Activated gamma-delta T cell treated with anti-CD3 and anti-CD28 coated beads, Interleukin-2, amount 50 U/mL, for 16 hours (primary cell): Measurements from ENCODE around the gene CT45A1.
"Not testable (repeated sequence)": the region's sequence is repeated elsewhere in the genome, so short reads cannot be mapped to it uniquely, and the experiment has no call there.

Experiments used
- DNase-seq: peaks from one replicate; pipeline ENCODE4 v3.0.0-alpha.2; 2020; ENCODE audit warnings: low read depth

The CT45A1 gene

GRCh38 chrX:135713183-135713689 is at the start of gene CT45A1:
Gene CT45A1 (plus strand): TSS chrX:135713639. CDS start chrX:135718941, 5,302 bp downstream.
- DNase-seq, result not testable (repeated sequence)

GRCh38 chrX:135672979-135673378 is 40.5 kb upstream of the CT45A1 start:
- not testable (repeated sequence) for DNase-seq

- DNase-seq, result no peak
Measured at GRCh38 chrX:135688137-135688536, 25.3 kb upstream of the CT45A1 start.

GRCh38 chrX:135695471-135695870 is 18.0 kb upstream of the CT45A1 start:
- DNase-seq, result no peak

- DNase-seq, result no peak
Measured at GRCh38 chrX:135697601-135698000, 15.8 kb upstream of the CT45A1 start.

GRCh38 chrX:135698924-135699323 is 14.5 kb upstream of the CT45A1 start:
- no peak for DNase-seq

- no peak for DNase-seq
Measured at GRCh38 chrX:135707880-135708279, 5.6 kb upstream of the CT45A1 start.

GRCh38 chrX:135713795-135714194 is 356 bp downstream of the CT45A1 start:
- no peak for DNase-seq

- DNase-seq, result not testable (repeated sequence)
Measured at GRCh38 chrX:135734666-135735065, 21.2 kb downstream of the CT45A1 start.

- DNase-seq, result no peak
Measured at GRCh38 chrX:135737366-135738071, 24.1 kb downstream of the CT45A1 start.

- DNase-seq, result no peak
Measured at GRCh38 chrX:135740681-135741149, 27.3 kb downstream of the CT45A1 start.

GRCh38 chrX:135741192-135741715 is 27.8 kb downstream of the CT45A1 start:
- DNase-seq, result no peak

GRCh38 chrX:135744739-135745138 is 31.3 kb downstream of the CT45A1 start:
- not testable (repeated sequence) for DNase-seq

- not testable (repeated sequence) for DNase-seq
Measured at GRCh38 chrX:135768091-135768490, 54.7 kb downstream of the CT45A1 start, which contains the start of gene CT45A3. Gene CT45A3 (minus strand): TSS chrX:135768191. CDS start chrX:135764444, 3,747 bp downstream.
